HG02571 (cell line): ENCODE results near the gene TROAP.
"Not testable (repeated sequence)": the region's sequence is repeated elsewhere in the genome, so short reads cannot be mapped to it uniquely, and the experiment has no call there.

Experiments
- ATAC-seq: cut with Tn5 transposase; IDR thresholded peaks from one replicate; pipeline ENCODE4 v1.9.1; 2021; ENCODE audit warnings: mild to moderate bottlenecking, moderate library complexity; ENCODE audit not compliant: unreplicated experiment

Gene TROAP, protein sequence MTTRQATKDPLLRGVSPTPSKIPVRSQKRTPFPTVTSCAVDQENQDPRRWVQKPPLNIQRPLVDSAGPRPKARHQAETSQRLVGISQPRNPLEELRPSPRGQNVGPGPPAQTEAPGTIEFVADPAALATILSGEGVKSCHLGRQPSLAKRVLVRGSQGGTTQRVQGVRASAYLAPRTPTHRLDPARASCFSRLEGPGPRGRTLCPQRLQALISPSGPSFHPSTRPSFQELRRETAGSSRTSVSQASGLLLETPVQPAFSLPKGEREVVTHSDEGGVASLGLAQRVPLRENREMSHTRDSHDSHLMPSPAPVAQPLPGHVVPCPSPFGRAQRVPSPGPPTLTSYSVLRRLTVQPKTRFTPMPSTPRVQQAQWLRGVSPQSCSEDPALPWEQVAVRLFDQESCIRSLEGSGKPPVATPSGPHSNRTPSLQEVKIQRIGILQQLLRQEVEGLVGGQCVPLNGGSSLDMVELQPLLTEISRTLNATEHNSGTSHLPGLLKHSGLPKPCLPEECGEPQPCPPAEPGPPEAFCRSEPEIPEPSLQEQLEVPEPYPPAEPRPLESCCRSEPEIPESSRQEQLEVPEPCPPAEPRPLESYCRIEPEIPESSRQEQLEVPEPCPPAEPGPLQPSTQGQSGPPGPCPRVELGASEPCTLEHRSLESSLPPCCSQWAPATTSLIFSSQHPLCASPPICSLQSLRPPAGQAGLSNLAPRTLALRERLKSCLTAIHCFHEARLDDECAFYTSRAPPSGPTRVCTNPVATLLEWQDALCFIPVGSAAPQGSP

DNA sequence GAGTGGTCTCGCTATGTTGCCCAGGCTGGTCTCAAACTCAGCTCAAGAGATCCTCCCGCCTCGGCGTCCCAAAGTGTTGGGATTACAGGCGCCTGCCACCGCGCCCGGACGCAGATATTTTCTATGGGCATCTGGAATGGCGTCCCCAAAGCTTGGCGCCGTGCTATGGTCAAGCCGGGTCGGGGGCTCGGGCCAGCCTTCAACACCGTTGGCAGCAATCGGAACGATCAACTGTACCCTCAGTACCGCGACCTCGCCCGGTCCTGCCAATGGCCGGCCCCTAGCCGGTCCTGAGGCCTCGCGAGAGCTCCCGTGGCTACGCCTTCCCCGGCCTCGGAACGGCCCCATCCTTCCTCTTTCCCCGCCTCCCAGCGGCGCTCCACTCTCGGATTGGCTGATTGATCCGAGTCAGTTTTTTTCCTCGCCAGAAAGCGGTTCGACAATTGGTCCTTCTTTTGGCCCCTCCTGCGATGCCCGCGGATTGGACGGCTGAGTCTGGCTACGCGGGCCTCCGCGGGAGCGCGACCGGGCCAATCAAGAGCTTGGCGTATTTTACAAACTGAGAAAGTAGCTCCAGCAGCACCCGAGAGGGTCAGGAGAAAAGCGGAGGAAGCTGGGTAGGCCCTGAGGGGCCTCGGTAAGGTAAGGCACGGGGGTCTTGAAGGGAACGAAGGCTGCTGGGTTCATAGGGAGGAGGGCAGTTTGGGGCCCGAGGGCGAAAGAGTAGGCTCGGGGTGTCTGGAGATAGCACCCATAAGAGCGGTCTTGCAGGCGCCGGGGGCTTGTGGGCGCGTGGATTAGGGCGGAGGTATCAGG is at the start of gene TROAP:
TROAP (plus strand) TSS at position 548 of the 816 bp plus-strand sequence. CDS start 354 bp downstream, outside the sequence.
- ATAC-seq = peak; percentile 97

DNA sequence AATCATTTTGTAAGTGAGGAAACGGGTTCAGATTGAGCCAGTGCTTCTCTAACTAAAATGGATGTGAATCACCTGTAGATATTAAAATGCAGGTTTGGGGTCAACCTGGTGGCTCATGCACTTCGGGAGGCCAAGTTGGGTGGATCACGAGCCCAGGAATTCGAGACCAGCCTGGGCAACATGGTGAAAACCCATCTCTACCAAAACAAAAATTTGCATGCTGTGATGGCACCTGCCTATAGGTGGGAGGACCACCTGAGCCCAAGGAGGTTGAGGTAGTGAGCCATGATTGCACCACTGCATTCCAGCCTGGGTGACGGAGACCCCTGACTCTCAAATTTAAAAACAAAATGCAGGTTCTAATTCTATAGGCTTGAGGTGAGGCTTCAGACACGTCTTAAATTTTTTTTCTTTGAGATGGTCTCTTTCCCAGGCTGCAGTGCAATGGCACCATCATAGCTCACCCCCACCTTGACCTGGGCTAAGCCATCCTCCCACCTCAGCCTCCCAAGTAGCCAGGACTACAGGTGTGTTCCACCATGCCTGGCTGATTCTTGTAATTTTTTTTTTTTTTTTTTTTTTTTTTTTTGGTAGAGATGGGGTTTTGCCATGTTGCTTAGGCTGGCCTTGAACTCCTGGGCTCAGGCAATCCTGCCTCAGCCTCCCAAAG is 49.2 kb upstream of the TROAP start:
- ATAC-seq = no peak

DNA sequence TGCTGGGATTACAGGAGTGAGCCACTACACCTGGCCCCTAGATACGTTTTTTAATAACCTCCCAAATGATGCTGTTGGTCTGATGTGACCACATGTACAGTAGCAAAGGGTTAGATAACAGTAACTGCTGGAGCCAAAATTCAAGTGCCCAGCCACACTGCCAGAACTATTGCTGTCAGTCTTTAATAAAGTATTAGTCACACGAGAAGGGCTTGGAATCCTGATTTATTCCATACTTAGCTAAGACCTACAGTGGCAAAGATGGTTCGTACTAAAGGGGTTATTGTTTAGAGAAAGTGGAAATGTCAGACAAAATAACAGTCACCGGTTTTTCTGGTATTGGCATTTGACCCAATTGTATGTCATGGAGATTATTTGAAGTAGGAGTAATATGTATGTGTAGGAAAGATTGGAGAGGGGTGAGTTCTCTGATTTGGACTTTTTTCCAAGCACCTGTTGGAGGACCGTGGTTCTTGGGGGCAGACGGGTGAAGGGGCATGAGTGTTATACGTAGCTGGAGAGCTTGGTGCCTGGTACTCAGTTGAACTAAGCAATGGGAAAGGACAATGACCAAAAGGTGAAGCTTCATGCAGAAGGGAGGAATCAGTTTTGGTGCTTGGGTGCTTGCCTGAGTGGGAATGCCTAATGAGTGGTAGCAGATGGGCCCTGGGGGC is 48.5 kb upstream of the TROAP start:
- ATAC-seq = no peak

DNA sequence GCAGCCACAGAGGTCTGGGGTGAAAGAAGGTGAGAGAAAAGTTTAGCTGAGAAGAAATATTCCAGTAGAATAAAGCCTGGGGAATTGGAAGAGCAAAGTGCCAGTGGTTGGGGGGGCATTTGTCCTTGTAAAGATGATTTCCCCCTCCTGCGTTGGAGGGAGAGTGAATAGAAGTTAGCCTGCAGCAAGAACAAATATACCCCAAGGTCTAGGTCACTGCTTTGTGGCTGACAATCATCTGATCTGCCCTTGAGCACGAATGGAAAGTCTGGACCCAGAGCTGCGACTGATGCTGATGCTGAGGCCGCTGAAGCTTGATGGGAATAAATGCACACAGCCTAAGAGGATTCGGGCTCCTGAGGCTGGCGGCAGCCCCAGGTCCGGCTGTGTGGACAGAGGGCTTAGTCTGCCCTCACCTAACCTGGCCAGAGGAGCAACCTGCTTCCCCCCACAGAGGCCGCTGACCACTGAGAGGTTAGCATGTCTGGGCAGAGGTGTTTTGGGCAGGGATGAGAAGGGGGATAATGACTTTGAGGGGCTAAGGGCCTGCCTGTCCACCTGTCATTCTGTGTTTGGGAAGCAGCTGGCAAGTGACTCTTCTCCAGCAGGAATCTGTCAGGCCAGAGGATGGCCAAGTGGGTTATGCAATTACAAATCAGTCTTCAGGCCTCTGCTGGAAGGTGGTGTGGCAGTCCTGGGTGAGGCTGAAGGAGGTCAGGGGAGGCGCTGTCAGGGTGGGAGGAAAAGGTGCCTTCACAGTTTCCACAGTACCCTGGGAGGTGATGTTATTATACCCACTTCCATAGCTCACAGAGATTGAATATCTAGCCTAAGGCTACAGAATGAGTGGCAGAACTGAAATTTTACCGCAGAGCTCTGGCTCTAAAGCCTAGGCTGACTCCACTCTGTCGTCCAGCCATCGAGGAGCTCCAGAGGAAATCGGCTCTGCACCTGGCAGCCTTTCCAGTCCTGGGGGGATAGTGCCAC is 46.5 kb upstream of the TROAP start:
- ATAC-seq = no peak

DNA sequence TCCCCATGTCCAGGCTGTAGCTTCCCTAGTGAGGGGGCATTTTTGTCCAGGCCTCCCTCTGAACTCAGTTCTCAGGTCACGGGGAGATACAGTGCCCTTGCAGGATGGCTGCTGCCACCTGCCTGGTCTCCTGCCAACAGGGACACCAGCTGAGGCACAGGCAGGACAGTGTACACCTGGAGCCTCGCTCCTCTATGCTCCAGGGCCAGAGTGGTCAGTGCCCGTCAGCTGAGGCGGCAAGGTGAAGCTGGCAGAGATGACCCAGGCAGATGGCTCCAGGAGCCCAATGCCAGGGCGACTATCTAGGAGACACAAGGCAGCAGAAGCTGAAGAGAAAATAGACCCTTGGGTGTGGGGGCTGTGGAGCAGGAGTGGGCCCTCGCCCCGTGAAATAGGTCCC is 45.6 kb upstream of the TROAP start:
- ATAC-seq = no peak

DNA sequence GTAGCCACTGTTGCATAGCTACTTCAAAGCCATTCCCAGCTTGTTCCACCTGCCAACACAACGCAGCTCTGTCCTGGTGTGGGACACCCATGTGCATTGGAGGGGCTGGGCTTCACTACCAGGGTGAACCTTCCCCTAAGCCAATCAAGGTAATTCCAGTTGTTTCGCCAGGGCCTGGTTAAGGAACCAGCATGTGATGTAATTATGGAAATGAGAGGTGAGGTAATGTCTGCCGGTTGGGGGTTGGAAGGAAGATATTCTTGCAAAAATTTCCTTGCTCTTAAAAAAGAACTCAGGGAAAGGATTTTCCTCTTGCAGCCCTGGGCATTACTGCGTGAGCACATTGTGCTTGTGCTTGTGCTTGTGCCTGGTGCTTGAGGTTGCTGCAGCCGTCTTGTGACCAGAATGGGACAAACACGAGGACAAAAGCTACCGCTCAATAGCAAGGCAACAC is 43.3 kb upstream of the TROAP start:
- ATAC-seq = no peak

DNA sequence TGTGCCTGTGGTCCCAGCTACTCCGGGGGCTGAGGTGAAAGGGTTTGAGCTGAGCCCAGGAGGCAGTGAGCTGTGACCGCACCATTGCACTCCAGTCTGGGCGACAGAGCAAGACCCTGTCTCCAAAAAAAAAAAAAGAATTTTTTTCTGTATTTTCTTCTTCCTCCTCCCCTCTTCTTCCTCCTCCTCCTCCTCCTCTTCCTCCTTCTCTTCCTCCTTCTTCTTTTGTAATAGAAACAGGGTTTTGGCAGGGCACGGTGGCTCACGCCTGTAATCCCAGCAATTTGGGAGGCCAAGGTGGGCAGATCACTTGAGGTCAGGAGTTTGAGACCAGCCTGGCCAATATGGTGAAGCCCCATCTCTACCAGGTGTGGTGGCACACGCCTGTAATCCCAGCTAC is 42.5 kb upstream of the TROAP start:
- not testable (repeated sequence) for ATAC-seq

DNA sequence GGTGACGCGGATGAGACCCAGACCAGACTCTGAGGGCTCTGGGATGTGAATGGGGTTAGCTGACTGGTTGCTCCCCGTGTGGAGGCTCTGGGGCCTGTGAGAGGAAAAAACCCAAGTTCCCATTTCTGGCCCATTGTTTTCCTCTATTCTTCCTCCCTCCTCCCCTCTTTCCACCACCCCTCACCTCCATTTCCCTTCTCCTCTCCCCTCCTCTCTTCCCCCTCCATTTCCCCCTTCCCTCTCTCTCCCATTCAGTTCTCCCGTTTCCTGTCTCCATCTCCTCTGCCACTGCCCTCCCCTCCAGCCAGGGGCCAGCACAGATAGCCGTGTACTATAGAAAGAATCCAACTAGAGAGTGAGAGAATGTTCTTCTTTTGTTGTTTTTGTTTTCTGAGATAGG is 40.8 kb upstream of the TROAP start:
- ATAC-seq = no peak

DNA sequence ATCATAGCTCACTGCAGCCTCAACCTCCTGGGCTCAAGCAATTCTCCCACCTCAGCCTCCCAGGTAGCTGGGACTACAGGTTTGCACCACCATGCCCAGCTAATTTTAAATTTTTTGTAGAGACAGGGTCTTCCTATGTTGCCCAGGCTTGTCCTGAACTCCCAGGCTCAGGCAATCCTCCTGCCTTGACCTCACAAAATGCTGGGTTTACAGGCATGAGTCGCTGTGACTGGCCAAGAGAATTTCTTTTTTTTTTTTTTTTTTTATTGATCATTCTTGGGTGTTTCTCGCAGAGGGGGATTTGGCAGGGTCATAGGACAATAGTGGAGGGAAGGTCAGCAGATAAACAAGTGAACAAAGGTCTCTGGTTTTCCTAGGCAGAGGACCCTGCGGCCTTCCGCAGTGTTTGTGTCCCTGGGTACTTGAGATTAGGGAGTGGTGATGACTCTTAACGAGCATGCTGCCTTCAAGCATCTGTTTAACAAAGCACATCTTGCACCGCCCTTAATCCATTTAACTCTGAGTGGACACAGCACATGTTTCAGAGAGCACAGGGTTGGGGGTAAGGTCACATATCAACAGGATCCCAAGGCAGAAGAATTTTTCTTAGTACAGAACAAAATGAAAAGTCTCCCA is 40.2 kb upstream of the TROAP start:
- not testable (repeated sequence) for ATAC-seq

DNA sequence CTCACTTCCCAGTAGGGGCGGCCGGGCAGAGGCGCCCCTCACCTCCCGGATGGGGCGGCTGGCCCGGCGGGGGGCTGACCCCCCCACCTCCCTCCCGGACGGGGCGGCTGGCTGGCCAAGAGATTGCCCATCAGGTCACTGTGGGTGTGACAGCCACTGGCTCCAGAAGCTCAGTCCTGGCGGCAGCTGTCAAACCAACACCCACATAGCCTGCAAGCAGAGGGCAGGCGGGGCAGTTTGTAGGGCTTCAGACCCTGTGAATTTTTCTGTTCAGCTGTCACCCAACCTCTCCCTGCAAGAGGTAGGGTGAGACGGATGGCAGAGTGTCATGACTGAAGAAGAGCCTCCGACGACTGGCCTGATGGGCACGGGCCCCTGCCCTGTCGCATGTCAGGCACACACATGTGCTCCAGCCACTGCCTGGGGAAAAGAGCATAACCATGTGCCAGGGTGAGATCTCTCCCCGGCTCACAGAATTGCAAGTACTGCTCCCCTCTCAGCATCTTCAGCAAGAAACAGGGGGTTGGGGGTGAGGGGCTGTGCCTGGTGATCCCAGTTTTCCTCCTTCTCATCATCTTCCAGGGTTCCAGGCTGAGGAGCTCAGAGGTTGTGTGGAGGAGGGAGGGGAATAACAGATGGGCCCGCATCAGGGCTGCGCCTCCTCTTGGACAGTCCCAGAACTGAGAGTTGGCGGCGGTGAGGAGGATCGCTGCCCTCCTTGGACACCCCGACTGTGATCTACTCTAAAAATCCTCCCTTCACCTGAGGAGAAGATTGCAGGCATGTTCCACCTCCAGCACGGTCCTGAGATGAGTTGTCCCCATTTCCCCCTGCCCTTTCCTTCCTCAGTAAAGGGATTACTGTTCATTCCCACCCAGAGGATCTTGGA is 39.3 kb upstream of the TROAP start:
- no peak for ATAC-seq

DNA sequence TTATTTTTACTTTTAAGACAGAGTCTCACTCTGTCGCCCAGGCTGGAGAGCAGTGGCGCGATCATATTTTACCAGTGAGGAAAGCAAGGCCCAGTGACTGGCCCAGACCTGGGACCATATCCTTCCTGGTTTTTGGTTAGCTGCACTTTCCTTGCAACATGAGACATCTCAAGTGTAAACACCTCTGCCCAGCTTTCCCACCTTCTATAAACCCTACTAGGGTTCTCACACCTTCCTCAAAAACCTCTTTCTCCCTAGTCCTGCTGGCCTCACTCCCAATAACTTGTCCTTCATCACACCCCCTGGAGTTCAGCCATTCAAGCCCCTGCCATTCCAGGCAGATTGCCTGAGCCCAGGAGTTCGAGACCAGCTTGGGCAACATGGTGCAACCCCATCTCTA is 38.4 kb upstream of the TROAP start:
- ATAC-seq = no peak

DNA sequence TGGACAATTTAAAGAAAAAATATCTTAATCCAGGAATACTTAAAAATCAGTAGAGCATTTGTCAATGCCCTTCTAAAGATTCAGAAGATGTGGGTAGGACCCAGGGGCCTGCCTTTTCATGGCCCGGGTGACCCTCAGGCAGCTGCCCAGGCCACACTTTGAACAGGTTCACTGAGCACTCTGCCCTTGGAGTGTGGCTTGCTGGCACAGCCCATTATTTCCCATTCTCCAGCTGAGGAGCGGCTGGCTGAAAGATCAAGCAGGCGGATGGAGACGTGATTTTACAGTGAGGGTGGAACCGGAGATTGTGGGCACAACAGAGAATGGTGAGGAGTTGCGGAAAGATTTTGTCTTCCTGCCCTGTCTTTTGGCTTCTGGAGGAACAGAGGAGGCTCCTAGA is 35.2 kb upstream of the TROAP start:
- ATAC-seq = no peak

DNA sequence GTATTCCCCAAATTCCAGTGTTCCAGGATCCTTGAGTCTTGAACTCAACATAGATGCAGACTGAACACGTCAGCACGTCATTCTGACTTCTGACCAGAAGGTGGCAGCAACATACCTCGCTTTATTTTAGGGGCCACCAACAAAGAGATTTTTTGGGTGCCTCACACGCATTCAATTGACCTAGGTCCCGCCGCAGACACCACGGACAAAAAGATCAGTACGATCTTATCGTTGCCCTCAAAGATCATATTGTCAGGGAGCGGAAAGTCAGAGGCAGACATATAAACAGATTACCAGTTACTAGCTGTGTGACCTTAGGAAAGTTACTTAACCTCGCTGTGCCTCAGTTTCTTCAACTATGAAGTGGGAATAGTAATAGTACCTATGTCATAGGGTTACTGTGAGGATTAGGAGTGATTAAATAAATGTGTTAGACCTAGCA is 34.6 kb upstream of the TROAP start:
- ATAC-seq = no peak

DNA sequence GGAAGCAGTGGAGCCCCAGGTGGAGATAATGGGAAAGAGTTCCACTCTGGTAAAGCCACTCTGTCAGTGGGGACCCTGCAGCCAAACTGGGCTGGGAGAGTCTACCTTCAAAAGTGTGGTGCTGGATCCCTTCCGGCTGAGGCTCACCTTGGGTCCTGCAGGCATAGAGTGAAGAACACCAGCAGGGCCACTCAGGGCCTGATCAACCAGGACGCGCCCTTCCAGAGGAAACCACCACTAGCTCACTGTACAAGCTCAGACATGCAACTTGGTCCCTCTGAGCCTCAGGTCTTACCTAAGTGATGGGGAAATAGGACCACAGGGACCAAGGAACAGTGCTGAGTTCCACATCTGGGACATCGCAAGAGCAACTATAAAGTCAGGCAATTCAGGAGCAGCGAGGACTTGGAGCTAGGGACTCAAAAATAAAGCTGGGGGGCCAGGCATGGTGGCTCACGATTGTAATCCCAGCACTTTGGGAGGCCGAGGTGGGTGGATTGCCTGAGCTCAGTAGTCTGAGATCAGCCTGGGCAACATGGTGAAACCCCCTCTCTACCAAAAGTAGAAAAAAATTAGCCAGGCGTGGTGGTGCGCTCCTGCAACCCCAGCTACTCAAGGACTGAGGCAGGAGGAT is 34.0 kb upstream of the TROAP start:
- no peak for ATAC-seq

DNA sequence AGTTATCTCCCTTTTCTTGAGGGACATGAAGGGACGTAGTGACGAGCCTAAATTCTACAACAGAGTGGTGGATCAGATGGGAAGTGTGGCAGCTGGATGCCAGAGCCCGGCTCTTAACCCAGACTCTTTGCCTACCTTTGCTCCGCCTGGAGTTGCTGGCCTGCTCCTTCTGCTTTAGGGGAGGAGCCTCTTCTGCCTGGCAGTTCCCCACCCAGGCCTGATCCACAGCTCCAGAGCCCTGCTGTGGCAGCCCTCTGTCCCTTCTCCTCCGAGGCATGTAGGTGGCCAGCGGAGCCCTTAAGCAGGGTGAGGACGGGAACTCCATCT is 30.4 kb upstream of the TROAP start:
- ATAC-seq = no peak

DNA sequence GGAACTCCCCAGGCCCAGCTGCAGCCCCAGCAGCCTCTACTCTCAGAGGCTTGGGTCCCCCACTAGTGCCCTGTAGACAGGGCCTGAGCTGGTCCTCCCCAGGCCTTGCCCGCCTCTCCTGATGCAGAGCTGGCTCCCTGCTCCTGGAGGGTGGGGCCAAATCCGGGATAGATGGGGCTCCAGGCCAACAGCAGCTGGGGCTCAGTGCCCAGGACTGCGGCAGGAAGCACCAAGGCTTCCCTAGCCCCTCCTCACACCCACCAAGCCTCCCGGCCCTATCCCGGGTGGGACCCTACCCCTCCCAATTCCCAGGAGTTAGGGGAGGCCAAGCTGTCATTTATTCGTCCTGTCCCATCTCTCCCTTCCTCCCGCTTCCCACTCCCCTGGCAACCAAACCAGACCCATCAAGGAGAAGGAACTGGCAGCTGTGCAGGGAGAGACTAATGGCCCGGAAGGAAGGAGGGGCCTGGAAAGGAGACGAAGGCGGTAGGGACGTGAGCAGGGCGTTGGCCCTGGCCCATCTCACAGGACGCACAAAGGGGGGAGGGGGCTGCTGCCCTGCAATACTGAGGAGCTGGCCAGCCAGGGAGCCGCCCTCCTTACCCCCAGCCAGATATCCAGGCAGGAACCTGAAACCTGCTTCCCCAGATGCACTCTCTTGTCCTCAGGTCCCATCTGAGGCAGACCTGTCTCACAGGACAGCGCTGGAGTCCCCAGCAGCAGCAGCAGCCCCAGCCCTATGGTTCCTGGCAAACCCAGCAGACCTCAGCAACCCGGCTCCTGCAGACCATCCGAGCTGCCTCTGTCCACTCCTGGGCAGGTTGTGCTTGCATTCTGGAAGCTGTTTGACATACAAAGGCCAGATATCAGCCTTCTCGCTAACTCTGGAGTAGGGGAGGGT is 29.7 kb upstream of the TROAP start:
- no peak for ATAC-seq
